Panc1 (cell line): Measurements from ENCODE around the gene RAB3D. TPM values are rescaled to one million over a fixed set of nuclear protein-coding genes. Genes with fewer than 3 reads are reported as not detected.

Source experiments
- ATAC-seq: fragments of 200-7000 bp; cut with Tn5 transposase; 2 replicates; pipeline ENCODE4 v1.9.1; 2020; ENCODE audit warnings: mild to moderate bottlenecking, moderate library complexity
- BruUV-seq: library from RNA; stranded (reverse); fragments of 400-500 nt; replicated peaks from 2 replicates; lab custom pipeline; 2021; lab: Mats Ljungman, UMichigan
- CTCF ChIA-PET: fragments of 300-600 bp; sonication (Branson Sonifier 250); formaldehyde crosslinking; loops from one replicate; lab custom pipeline; 2022; ENCODE audit warnings: antibody characterized with exemption; lab: Charles Lee
- POLR2A ChIA-PET: fragments of 300-600 bp; sonication (Branson Sonifier 250); formaldehyde crosslinking; loops from one replicate; lab custom pipeline; 2022; ENCODE audit warnings: antibody characterized with exemption; lab: Charles Lee
- DNase-seq: peaks from one replicate; pipeline ENCODE4 v3.0.0-alpha.2; 2010; ENCODE audit warnings: low read depth, low spot score
- H3K27ac ChIP-seq: 2 replicates; pipeline ENCODE4 v1.5.1; 2011; ENCODE audit warnings: mild to moderate bottlenecking, low read length, inconsistent platforms
- H3K27me3 ChIP-seq: fragments of 200-500 bp; sonication (Bioruptor generic); 2 replicates; pipeline ENCODE4 v1.6.0; 2014; ENCODE audit warnings: low read length, inconsistent platforms; ENCODE audit not compliant: control insufficient read depth, insufficient read depth
- H3K36me3 ChIP-seq: fragments of 200-500 bp; sonication (Bioruptor generic); 2 replicates; pipeline ENCODE4 v1.5.1; 2014; ENCODE audit warnings: inconsistent platforms, mild to moderate bottlenecking, low read length, moderate library complexity; ENCODE audit not compliant: control insufficient read depth, insufficient read depth
- H3K4me1 ChIP-seq: 2 replicates; pipeline ENCODE4 v1.5.1; 2011; ENCODE audit warnings: inconsistent platforms, mild to moderate bottlenecking, low read length, moderate library complexity; ENCODE audit not compliant: control insufficient read depth, insufficient read depth
- H3K4me3 ChIP-seq, 2 experiments: 2 replicates each; pipeline ENCODE4 v1.5.1; 2011 to 2012; ENCODE audit warnings: low read depth in 2 of 2, low read length in 2 of 2, mild to moderate bottlenecking in 2 of 2, inconsistent platforms in 1 of 2, moderate library complexity in 1 of 2
- H3K9me3 ChIP-seq: fragments of 200-500 bp; sonication (Bioruptor generic); 2 replicates; pipeline ENCODE4 v1.5.1; 2014; ENCODE audit warnings: low read depth, mild to moderate bottlenecking, inconsistent platforms, low read length, moderate library complexity; ENCODE audit not compliant: control insufficient read depth, insufficient read depth
- CTCF ChIP-seq: fragments of 450-650 bp; IDR thresholded peaks from 2 replicates; pipeline ENCODE4 v1.5.1; 2017; ENCODE audit warnings: mild to moderate bottlenecking
- POLR2AphosphoS5 ChIP-seq: IDR thresholded peaks from 2 replicates; pipeline ENCODE4 v1.6.1; 2012; ENCODE audit warnings: mild to moderate bottlenecking, low read depth, low read length, moderate library complexity
- REST ChIP-seq, 2 experiments: IDR thresholded peaks; 2 replicates each; pipeline ENCODE4 v1.6.1; 2011 to 2012; ENCODE audit warnings: low read depth in 2 of 2, control low read depth in 1 of 2, low read length in 1 of 2, mild to moderate bottlenecking in 1 of 2, moderate library complexity in 1 of 2; ENCODE audit not compliant: insufficient read depth in 1 of 2
- SIN3A ChIP-seq: IDR thresholded peaks from 2 replicates; pipeline ENCODE4 v1.6.1; 2012; ENCODE audit warnings: low read depth, mild to moderate bottlenecking, low read length, moderate library complexity, borderline replicate concordance; ENCODE audit not compliant: insufficient read depth
- TCF7L2 ChIP-seq: IDR thresholded peaks from 2 replicates; pipeline ENCODE4 v1.6.1; 2011; ENCODE audit warnings: mild to moderate bottlenecking, low read depth, low read length, inconsistent platforms
- in situ Hi-C: cut with HindIII; loops from 2 replicates; pipeline ENCODE4 v1.10.0; 2016; ENCODE audit warnings: low sequenced_read_pairs, low pct_unique_long_range_greater_than_20kb
- intact Hi-C: fragments of 100-400 bp; cut with micrococcal nuclease; formaldehyde crosslinking; loops from one replicate; pipeline ENCODE4 v1.10.0; 2022; ENCODE audit not compliant: unreplicated experiment
- total RNA-seq: library from RNA; stranded (reverse); gene quantifications from one replicate; pipeline ENCODE4 v1.2.1, GENCODE V29; 2021; ENCODE audit not compliant: unreplicated experiment

The RAB3D gene
- total RNA-seq, 1 experiment from 2014 or later, result 46.6 TPM

- ATAC-seq (no peak), DNase-seq (no peak)
- ChIA-PET POLR2A (interaction anchor here (0.6 kb wide), 1 partner anchor 15 kb away, joined by 8 read pairs; no protein-coding TSS in a partner anchor), CTCF (no interaction called here)
- in situ Hi-C loops, result no loop called here
- no peak overlapping the region for H3K27ac ChIP-seq
- BruUV-seq, result no TSS peak
- no peaks in the 10 kb centered on the region for H3K4me1 ChIP-seq
- TF ChIP-seq TCF7L2 (no peak), REST (IDR thresholded peaks at IDR 0.05; ENCODE audit: insufficient read depth in 1 of 2, low read depth in 2 of 2, low read length in 1 of 2) (no peak), POLR2AphosphoS5 (no peak), CTCF (no peak), SIN3A (no peak)
- H3K4me3 ChIP-seq, result no peak overlapping the region
- H3K9me3 ChIP-seq, result no peaks in the 10 kb centered on the region
- H3K36me3 ChIP-seq, result no peaks in the 10 kb centered on the region; the same call in 1 of the 2 replicates
- intact Hi-C loops, result no loop called here
- H3K27me3 ChIP-seq, result no peaks in the 10 kb centered on the region
These were observed 9.3 kb downstream of the RAB3D start for GRCh38 chr19:11330127-11330526.

- H3K27me3 ChIP-seq, result no peaks in the 10 kb centered on the region
- H3K4me3 ChIP-seq, result no peak overlapping the region
- no peak for DNase-seq
- CTCF ChIA-PET, result no interaction called here
- no peak overlapping the region for H3K27ac ChIP-seq
- peaks cover 15% of the 10 kb centered on the region for H3K4me1 ChIP-seq
- no peak for ATAC-seq
- POLR2A ChIA-PET, result interaction anchor here (0.6 kb wide), 1 partner anchor 831 kb away, joined by 5 read pairs; no protein-coding TSS in a partner anchor
- no TSS peak for BruUV-seq
- no peak for TF ChIP-seq TCF7L2
- TF ChIP-seq REST (IDR thresholded peaks at IDR 0.05; ENCODE audit: insufficient read depth in 1 of 2, low read depth in 2 of 2, low read length in 1 of 2), result no peak
- TF ChIP-seq SIN3A, result no peak
- no peak for TF ChIP-seq CTCF
- TF ChIP-seq POLR2AphosphoS5, result no peak
- no peaks in the 10 kb centered on the region; the same call in 1 of the 2 replicates for H3K36me3 ChIP-seq
- in situ Hi-C loops, result no loop called here
- intact Hi-C loops, result no loop called here
- no peaks in the 10 kb centered on the region for H3K9me3 ChIP-seq
These were observed 13.9 kb downstream of the RAB3D start for GRCh38 chr19:11325544-11325943.
